ENCODE results near the gene CLTC. TPM values are rescaled to one million over a fixed set of nuclear protein-coding genes. Genes with fewer than 3 reads are reported as not detected.

Gene CLTC
- total and polyA plus RNA-seq, 10 of the 15 experiments (the other 5 are each of a cell fraction or from before 2014, with no cell fraction given) = 77.5 to 188 (median 129) TPM

- in situ Hi-C loops (cut with MboI) = no loop called here
- FAIRE-seq = peak; percentile 18
- RAD21 ChIA-PET (ENCODE audit: unreplicated experiment) = interaction anchor here (0.6 kb wide), 1 partner anchor 17 kb away, joined by 3 read pairs; no protein-coding TSS in a partner anchor
Observed at GRCh38 chr17:59637611-59638310, 18.1 kb downstream of the CLTC start.

More at GRCh38 chr17:59637611-59638310, 18.1 kb downstream of the CLTC start:
- TF ChIP-seq MEF2B (IDR thresholded peaks at IDR 0.05; ENCODE audit: partially characterized antibody, poor library complexity, severe bottlenecking) (no peak), BRCA1 (IDR thresholded peaks at IDR 0.05; ENCODE audit: low read depth, low read length) (no peak), WRNIP1 (IDR thresholded peaks at IDR 0.05; ENCODE audit: borderline replicate concordance, low read depth, low read length) (no peak), CREB1 (IDR thresholded peaks at IDR 0.05; ENCODE audit: low read depth) (no peak), CHD4 (IDR thresholded peaks at IDR 0.05) (no peak), ESRRA (IDR thresholded peaks at IDR 0.05; ENCODE audit: low read length) (no peak), YY1 (IDR thresholded peaks at IDR 0.05; ENCODE audit: low read depth, low read length) (no peak), CHD1 (IDR thresholded peaks at IDR 0.05; ENCODE audit: low read depth, low read length) (no peak), NBN (IDR thresholded peaks at IDR 0.05) (no peak), BACH1 (IDR thresholded peaks at IDR 0.05; ENCODE audit: borderline replicate concordance) (no peak), ZBTB33 (IDR thresholded peaks at IDR 0.05) (no peak)
- TF ChIP-seq, protein P1, sequence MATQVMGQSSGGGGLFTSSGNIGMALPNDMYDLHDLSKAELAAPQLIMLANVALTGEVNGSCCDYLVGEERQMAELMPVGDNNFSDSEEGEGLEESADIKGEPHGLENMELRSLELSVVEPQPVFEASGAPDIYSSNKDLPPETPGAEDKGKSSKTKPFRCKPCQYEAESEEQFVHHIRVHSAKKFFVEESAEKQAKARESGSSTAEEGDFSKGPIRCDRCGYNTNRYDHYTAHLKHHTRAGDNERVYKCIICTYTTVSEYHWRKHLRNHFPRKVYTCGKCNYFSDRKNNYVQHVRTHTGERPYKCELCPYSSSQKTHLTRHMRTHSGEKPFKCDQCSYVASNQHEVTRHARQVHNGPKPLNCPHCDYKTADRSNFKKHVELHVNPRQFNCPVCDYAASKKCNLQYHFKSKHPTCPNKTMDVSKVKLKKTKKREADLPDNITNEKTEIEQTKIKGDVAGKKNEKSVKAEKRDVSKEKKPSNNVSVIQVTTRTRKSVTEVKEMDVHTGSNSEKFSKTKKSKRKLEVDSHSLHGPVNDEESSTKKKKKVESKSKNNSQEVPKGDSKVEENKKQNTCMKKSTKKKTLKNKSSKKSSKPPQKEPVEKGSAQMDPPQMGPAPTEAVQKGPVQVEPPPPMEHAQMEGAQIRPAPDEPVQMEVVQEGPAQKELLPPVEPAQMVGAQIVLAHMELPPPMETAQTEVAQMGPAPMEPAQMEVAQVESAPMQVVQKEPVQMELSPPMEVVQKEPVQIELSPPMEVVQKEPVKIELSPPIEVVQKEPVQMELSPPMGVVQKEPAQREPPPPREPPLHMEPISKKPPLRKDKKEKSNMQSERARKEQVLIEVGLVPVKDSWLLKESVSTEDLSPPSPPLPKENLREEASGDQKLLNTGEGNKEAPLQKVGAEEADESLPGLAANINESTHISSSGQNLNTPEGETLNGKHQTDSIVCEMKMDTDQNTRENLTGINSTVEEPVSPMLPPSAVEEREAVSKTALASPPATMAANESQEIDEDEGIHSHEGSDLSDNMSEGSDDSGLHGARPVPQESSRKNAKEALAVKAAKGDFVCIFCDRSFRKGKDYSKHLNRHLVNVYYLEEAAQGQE (IDR thresholded peaks at IDR 0.05; ENCODE audit: low read depth, low read length) = no peak
- TF ChIP-seq, protein P2, sequence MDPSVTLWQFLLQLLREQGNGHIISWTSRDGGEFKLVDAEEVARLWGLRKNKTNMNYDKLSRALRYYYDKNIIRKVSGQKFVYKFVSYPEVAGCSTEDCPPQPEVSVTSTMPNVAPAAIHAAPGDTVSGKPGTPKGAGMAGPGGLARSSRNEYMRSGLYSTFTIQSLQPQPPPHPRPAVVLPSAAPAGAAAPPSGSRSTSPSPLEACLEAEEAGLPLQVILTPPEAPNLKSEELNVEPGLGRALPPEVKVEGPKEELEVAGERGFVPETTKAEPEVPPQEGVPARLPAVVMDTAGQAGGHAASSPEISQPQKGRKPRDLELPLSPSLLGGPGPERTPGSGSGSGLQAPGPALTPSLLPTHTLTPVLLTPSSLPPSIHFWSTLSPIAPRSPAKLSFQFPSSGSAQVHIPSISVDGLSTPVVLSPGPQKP (IDR thresholded peaks at IDR 0.05; ENCODE audit: low read depth, low read length) = no peak
- Histone ChIP-seq H3K36me3 (ENCODE audit: control insufficient read depth in 2 of 2, insufficient read depth in 2 of 2, low read length in 1 of 2) (peaks cover 0 to 5% of the 10 kb centered on the region in 2 experiments; a peak in 3 of 4 replicates), H2AFZ (ENCODE audit: control insufficient read depth, low read depth, low read length) (no peak overlapping the region), H3K4me2 (ENCODE audit: control insufficient read depth, insufficient read depth) (no peak overlapping the region), H3K79me2 (ENCODE audit: control insufficient read depth, insufficient read depth, low read length) (peaks cover 88% of the 10 kb centered on the region), H3K27me3 (replicated peaks in 1 of 2; ENCODE audit: control insufficient read depth in 2 of 2, insufficient read depth in 2 of 2, low read length in 1 of 2) (no peaks in the 10 kb centered on the region), H3K9ac (ENCODE audit: control insufficient read depth, insufficient read depth, low read length) (no peak overlapping the region), H3K9me3 (replicated peaks; ENCODE audit: control insufficient read depth, insufficient read depth, low read length) (no peaks in the 10 kb centered on the region), H3K4me1 (ENCODE audit: control insufficient read depth, insufficient read depth, low read length) (peaks cover 15% of the 10 kb centered on the region), H3K4me3 (no peak overlapping the region), H3K27ac (ENCODE audit: control insufficient read depth, insufficient read depth) (no peak overlapping the region), H4K20me1 (ENCODE audit: control insufficient read depth, insufficient read depth) (peaks cover 6% of the 10 kb centered on the region)
- POLR2A ChIA-PET = interaction anchor here (0.6 to 12.3 kb wide), 2 partner anchors 17 kb away, joined by 5 to 111 read pairs; partner anchors contain the start of gene CLTC
- ATAC-seq (no peak), DNase-seq (ENCODE audit: low read depth, low spot score) (no peak)
- no TSS peak for BruUV-seq (replicated peaks)
- intact Hi-C loops (cut with micrococcal nuclease; ENCODE audit: unreplicated experiment) = no loop called here
- CTCF ChIA-PET = interaction anchor here (0.6 to 1.6 kb wide), 2 partner anchors 16 to 117 kb away, joined by 3 to 5 read pairs; no protein-coding TSS in a partner anchor
- SMC1A ChIA-PET (ENCODE audit: uncharacterized antibody, unreplicated experiment) = interaction anchor here (0.6 to 1.4 kb wide), 4 partner anchors 17 to 114 kb away, joined by 3 to 4 read pairs (median 3); no protein-coding TSS in a partner anchor
- 90% methylated on average over 1 of the region's 1 CpG for WGBS (ENCODE audit: insufficient coverage, insufficient replicate concordance, low lambda C conversion rate, missing lambda C conversion rate)
